Inflammatory macrophage treated with lipopolysaccharide for 4 hours (primary cell): ENCODE data around the gene PPP1R18.

Experiments used
- DNase-seq: peaks from one replicate; pipeline ENCODE4 v3.0.0-alpha.2; 2020

PPP1R18 gene

DNA sequence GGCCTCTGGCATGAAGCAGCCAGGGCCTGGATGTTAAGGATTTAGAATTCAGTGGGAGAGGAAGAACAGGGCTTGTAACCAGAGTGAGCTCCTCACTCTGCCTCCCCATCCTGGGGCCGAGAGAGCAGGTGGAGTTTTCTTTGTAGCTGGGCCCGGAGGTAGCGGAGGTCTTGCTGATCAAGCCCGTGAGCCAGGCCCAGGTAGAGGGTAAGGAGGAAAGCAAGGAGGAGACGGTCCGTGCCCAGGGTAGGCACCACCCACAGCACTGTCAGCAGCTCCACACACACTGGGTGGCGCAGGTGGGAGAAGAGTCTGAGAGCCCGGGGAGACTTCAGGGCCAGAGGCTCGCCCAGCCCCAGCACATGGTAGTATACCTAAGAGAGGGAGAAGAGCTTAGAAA, 2.1 kb upstream of the PPP1R18 start:
- DNase-seq = no peak

DNA sequence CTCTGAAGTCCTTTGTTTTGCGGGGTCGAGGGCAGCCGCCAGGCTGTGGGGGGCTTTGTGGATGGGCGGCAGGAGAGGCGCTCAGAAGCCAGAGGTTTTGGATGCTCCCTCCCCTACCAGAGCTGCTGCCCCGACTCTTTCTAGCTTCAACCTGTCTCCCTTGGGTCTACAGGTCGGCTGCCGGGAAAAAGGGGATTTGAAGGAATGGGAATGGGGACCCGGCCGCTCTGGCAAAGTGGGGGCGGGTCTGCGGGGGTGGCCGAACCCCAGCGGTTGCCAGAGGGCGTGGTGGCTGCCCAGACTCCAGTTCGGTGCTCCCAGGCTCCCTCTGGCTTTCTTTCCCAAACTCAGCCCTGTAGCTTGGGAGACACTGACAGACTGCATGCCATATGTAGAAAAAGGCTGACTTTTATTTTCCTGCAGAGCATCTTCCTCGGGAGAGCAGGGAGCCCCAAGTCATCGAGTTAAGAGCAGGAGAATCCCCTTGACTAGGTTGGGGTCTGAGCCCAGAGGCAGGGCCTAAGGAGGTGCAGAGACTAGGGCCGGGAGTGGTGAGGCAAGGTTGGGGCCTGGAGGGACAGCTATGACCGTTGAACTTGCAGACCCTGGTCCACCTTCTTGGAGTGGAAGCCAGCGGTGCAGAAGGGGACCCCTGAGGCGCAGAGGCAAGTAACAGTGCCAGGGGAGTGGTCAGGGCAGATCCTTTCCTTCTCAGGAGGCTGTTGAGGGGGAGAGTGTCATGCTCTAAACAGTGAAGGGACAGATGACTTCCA, 1.4 kb upstream of the PPP1R18 start:
- no peak for DNase-seq

GRCh38 chr6:30686908-30687658, 638 bp upstream of the PPP1R18 start:
- peak; percentile 97 for DNase-seq

DNA sequence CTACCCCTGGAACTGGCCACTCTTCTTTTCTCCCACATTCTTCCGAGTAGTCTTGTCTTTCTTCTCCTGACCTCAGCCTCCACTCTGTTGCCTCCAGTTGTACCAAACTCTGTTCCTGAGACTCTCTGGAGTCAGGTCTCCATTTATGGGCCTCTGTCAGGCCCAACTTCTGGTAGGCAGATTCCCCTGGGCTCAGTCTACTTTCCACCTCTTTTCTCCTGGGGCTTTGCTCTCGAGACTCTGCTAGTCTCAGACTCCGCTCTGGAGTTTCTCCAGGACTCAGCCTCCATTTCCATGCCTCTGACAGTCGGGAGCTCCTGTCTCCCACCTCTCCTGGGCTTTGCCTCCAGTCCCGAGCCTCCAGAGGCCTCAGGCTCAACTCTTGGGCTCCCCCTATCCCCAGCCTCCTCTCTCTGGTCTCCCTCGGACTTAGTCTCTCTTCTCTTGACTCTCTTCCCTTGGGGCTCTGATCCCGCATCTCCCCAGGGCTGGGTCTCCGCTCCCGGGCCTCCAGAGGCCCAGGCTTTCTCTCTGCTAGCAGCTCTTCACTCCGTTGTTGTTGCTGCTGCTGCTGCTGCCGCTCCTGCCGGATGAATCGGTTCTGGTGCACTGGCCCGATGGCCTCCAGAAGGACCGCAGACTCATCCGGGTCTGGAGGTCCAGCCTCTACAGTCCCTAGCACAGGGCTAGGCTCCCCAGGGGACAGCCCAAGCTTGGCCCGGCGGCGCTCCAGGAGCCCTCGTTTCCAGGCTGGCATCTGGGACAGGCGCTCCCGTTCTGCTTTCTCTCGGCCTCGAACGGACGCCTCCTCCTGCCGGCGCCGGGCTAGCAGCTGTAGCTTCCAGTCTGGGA, 1.1 kb downstream of the PPP1R18 start:
- DNase-seq = peak; percentile 44

DNA sequence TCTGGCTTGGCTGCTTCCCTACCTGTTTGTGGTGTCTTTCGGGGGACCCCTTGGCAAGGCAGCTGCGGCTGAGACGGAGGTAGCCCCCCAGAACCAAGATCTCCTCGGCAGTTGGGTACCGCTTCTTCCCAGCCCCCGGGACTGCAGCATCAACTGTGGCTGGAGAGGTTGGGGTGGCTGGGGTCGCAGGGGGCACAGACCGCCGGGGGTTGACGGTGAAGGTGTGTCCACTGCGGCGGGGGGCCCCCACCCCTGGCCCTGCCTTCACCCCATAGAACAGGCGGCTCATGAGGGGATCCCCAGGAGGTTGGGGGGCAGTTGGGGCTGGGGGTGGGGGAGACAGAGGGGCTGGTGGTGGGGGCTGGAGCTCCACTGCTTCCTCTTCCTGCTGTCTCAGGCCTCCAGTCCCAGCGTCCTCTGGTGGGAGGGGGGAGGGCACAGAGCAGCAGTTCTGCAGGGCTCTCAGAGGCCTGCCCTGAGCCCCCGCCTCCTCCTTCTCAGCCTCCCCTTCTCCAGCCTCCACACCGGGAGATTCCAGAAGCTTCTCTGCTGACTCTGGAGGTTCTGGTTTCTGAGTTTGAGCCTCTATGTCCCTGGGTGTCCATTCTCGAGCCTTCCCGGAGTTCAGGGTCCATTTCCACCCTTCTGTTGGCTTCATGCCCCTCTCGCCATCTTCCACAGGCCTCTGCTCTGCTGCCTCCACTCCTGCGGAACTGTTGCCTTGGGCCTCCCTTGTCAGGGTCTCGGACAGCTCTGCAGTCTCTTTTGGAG, 1.9 kb downstream of the PPP1R18 start:
- DNase-seq = peak; percentile 71

DNA sequence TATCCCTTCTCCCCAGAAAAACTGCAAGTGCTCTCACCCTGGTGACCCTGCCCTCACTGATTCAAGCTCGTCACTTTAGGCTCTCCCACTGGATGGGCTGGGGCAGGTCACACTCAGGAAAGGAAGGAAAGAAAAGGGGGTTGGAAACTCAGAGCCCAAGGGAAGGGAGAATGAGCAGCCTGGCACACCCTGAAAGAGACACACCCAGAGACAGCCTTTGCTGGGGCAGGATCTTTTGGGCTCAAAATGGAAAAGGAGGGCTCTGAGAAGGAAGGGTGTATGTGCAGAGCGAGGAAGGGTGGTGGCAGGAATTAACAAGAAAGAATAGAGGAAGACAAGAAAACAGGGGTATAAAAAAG, 2.5 kb downstream of the PPP1R18 start:
- no peak for DNase-seq

- DNase-seq = peak; percentile 58
Observed at GRCh38 chr6:30683183-30683979, 3.1 kb downstream of the PPP1R18 start.

- DNase-seq = peak; percentile 80
Observed at GRCh38 chr6:30682143-30683117, 4.0 kb downstream of the PPP1R18 start.

- no peak for DNase-seq
Observed at GRCh38 chr6:30681766-30682142, 4.7 kb downstream of the PPP1R18 start.

- DNase-seq = no peak
Observed at GRCh38 chr6:30679765-30680535, 6.5 kb downstream of the PPP1R18 start.

GRCh38 chr6:30678964-30679726, 7.3 kb downstream of the PPP1R18 start:
- peak; percentile 76 for DNase-seq

- no peak for DNase-seq
Observed at GRCh38 chr6:30676660-30677285, 9.7 kb downstream of the PPP1R18 start.

- peak; percentile 97 for DNase-seq
Observed at GRCh38 chr6:30672445-30673253, 13.8 kb downstream of the PPP1R18 start, which contains the start of gene DHX16. Gene DHX16 (minus strand): TSS chr6:30673006. CDS start chr6:30672841, 165 bp downstream.

DNA sequence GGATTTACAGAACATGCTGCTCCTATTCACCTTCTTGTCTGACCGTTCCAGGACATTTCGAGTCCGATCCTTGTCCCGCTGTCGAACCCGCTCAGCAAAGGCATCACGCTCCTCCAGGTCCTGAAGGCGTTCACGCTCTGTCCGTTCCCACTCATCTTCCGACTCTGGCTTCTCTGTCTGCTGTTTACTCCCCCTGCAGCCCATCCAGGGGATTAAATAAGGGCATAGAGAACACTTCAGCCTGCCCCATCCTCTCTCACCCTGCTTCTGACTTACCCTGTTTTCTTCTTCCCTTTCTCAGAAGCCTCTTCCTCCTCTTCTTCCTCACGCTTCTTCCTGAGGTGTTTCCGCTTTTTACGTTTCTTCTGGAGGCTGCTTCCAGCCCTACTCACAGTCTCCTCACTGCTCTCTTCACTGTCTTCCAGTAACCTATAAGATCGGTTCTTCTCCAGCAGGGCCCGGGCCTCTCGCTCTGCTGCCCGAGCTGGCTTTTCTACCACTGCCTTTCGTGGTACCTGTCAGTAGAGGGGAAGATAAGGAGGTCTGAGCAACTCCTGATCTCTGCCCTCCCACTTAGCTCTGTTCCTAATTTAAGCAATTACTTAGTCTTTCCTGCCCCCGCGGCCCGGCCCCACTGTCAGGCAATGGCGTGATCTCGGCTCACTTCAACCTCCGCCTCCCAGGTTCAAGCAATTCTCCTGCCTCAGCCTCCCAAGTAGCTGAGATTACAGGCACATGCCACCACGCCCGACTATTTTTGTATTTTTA, 15.5 kb downstream of the PPP1R18 start:
- DNase-seq = no peak

DNA sequence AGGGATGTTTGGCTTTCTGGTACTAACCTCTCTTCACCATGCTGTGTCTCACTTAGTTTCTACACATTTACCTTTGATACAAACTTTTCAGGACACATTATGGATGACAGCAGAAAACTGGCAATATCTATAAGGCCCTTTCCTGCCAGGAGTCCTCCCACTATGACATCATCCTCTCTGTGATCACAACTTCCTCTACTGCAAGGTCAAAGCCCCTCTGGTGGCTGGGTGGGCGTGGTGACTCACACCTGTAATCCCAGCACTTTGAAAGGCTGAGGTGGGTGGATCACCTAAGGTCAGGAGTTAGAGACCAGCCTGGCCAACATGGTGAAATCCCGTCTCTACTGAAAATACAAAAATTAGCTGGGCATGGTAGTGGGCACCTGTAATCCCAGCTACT, 20.1 kb downstream of the PPP1R18 start:
- DNase-seq = peak; percentile 51

DNA sequence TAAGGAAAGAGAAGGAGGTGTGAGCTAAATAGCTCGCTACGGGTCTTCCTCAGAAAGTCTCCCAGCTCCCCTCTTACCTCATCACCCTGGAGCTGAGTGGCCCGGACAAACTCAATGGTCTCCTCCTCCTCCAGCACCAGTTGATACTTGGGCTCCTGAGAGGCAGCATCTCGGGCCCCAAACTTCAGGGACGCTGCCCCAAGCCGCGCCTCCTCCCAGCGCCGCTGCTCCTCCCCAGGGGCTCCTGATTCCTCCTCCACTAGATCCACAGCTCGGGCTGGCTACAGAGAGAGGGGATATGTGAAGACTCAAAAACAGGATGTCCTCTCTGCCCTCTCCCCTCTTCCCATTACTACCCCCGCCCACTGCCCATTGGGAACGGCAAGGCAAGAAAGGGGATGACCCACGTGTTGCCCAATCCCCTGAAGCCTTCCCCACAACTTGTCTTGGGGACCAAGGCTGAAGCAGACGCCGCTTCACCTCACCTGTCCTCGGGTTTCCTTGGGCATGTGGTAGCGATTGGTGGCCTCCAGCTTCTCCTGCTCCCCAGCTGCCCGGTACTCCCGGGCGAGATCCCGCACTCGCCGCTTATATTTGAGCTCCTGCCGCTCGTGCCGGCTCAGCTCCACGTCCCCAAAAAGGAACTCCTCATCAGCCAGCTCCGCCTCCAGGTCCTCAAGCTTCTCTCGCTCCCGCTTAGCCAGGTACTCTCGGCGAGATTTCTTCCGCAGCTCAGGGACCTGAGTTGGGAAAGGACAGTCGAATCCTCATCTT, 21.3 kb downstream of the PPP1R18 start:
- DNase-seq = no peak
